GM19328 (cell line): Measurements from ENCODE around the gene NMNAT2.
"Not testable (repeated sequence)": the region's sequence is repeated elsewhere in the genome, so short reads cannot be mapped to it uniquely, and the experiment has no call there.

Experiments used
- ATAC-seq: cut with Tn5 transposase; IDR thresholded peaks from one replicate; pipeline ENCODE4 v1.9.1; 2021; ENCODE audit warnings: mild to moderate bottlenecking, moderate library complexity; ENCODE audit not compliant: unreplicated experiment

NMNAT2 gene

DNA sequence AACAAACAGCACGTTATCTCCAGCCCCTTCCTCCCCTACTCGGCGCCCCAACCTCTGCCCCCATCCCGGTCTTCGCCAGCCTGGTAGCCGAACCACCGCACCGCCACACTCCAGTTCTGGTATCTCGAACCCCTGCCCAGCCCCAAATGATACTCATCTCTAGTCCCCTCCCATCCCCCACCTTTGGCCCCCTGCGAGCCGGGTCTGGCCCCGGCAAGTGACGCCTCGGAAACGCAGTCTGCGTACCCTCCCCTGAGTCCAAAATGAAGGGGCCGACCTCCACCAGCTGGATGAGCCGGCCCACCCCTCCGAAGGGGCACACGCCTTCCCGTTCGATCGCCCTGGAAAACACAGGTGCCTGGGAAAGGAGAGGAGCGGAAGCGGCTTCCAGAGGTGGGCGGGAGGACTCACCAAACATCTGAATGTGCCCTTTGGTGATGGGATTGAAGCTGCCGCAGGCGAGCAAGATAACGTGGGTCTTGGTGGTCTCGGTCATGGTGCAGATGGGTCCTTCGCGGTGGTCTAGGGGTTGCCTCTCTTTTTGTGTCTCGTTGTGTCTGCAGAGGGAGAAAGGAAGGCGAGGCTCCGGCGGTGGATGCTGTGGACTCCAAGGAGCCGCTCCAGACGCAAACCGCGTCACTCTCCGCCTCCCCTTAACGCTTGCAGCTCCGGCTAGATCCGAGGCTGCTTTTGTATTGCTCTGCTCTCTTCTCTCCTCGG lies at the start of gene NMNAT2:
TSS of gene NMNAT2 (minus strand) at position 609 of the 720 bp plus-strand sequence. CDS start at position 496, 113 bp downstream.
- ATAC-seq = no peak

DNA sequence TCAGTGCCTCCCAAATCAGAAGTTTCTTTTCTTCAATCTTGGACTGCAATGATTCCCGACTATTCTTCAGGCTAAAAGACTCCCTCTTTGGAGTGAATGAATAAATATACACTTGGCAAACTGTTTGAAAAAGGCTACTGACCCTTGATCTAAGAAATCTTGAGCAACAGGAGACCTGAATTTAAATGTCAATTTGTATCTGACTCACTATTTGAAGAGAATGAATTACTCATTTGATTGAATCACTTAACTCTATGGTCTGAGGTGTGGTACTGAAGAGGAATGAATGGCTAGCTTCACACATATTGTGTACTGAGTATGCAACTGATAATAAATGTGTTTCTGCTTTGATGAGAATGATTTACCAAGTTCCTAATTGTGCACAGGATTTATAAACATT lies 49.5 kb upstream of the NMNAT2 start:
- ATAC-seq = no peak

DNA sequence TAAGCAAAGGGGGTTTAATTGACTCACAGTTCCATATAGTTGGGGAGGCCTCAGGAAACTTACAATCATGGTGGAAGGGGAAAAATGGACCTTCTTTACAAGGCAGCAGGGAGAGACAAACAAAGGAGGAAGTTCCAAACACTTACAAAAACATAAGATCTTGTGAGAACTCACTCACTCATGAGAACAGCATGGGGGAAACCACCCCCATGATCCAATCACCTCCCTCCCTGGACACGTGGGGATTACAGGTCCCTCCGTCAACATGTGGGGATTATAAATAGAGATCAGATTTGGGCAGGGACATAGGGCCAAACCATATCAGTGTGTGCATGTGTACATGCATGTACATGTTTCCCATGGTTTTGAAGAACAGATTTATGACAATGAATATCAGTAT lies 48.6 kb upstream of the NMNAT2 start:
- ATAC-seq = no peak

DNA sequence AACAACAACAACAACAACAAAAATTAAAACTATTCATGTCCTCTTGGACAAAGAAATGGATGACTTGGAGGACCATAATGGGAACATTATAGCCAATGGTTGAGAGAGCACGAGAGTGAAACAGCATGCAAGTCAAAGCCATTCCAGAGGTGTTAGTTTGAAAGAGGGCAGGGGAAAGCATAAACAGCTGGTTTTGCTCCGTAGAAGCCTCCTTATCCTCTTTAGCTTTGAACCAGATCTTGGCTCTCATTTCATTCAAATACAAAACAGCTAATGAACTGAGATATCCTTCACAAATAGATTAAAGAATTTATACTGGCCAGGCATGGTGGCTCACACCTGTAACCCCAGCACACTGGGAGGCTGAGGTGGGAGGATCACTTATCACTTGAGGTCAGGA lies 45.4 kb upstream of the NMNAT2 start:
- ATAC-seq = no peak

DNA sequence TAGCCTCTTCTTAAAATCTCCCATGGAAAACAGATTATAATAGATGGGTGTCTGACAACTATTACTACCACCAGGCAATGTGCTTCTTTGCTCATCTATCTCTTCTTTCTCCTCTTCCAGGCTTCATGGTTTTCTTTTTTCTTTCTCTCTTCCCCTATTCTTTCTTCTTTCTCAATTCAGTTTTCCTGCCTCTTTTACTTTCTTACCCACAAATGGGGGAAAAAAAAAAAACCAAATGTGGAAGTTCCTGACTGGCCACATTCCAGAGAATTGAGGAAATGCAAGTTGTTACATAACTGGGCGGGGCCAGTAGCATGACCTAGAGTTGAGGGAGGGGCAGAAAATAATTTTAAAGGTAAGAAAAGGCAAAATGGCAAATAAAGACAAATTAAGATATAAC lies 43.2 kb upstream of the NMNAT2 start:
- ATAC-seq = no peak

DNA sequence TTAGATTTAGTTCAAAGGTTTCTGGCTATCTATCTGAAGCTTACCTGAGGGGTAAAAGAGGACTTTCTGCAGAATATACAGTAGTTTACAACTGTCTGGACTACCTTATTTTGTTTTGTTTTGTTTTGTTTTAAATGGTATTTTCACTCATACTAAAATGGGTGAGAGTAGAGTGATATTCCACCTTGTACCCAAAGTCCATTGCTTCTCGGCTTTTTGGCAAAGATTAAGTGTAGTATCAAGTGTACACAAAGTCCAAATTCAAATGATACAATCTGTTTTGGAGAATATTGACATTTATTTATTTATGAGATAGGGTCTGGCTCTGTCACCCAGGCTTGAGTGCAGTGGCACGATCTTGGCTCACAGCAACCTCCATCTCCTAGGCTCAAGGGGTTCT lies 42.4 kb upstream of the NMNAT2 start:
- no peak for ATAC-seq

DNA sequence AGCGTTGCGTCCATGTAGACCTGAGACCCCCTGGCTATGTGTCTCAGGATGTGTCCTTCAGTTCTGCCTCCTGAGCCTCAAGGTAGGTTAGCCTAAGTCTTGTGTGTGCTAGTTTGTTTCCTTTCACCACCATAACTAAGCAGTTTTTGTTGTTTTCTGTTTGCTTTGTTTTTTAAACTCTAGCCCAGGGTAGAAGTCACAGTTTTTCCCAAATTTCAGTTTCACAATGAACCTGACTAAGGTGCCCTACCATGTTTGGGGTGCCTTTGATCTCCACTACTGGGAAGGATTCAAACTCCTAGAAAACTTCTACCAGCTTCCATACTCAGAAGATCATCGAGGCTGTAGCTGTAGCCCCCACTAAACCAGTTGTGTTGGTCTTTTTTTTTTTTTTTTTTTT lies 39.3 kb upstream of the NMNAT2 start:
- no peak for ATAC-seq

DNA sequence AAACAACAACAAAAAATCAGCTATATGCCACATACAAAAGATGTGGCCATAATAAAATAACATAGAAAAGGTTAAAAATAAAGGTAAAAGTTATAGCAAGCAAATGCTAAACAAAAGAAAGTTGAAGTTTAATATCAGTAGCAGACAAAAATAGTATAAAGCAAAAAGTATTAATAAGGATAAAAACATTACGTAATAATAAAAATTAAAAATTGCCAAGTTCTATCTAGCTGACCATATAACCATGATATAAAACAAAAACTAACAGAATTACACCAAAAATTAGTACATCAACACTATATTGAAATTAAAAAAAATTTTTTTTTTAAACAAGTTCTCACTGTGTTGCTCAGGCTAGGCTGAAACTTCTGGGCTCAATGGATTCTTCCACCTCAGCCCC lies 38.6 kb upstream of the NMNAT2 start:
- ATAC-seq = no peak

DNA sequence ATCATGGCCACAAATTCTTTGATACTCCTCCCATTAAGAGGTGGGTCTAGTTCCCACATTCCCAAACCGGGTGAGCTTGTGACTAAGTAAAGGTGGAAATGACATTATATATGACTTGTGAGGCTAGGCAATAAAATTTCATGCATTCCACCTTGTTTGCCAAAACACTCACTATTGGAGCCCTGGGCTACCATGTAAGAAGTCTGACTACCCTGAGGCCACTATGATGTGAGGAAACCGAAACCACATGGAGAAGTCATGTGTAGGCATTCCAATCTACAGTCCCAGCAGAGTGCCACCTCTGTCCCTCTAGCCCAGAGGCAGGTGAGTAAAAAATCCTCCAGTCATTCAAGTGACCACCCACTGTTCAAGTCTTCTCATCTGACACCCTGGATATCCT lies 36.2 kb upstream of the NMNAT2 start:
- ATAC-seq = no peak

DNA sequence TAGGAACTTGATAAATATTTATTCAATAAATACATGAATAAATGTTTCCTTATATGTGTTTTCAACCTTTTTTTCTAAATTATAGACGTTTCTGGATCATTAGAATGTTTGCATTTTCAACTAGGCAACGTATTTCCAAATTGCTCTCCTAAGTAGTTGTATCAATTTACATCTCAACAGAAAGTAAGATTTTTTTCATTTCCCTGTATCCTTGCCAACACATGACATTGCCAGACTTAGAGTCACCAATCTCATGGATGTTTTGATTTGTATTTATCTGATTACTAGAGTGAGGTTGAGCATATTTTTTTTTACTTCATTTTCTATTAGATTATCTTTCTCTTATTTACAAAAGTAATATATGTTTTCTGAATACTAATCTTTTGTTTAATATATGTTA lies 31.9 kb upstream of the NMNAT2 start:
- no peak for ATAC-seq

DNA sequence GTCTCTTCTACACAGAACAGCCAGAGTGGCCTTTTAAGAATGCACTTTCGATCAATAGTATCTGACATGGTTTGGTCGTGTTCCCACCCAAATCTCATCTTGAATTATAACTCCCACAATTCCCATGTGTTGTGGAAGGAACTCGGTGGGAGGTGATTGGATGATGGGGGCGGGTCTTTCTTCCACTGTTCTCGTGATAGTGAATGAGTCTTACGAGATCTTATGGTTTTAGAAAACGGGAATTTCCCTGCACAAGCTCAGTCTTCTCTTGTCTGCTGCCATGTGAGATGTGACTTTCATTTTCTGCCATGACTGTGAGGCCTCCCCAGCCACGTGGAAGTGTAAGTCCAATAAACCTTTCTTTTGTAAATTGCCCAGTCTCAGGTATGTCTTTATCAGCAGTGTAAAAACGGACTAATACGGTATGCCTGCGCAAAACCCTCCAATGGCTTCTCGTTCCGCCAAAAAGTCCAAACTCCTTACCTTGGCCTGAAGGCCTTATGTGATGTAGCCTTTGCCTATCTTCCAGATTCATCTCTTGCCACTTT lies 31.1 kb upstream of the NMNAT2 start:
- ATAC-seq = no peak

DNA sequence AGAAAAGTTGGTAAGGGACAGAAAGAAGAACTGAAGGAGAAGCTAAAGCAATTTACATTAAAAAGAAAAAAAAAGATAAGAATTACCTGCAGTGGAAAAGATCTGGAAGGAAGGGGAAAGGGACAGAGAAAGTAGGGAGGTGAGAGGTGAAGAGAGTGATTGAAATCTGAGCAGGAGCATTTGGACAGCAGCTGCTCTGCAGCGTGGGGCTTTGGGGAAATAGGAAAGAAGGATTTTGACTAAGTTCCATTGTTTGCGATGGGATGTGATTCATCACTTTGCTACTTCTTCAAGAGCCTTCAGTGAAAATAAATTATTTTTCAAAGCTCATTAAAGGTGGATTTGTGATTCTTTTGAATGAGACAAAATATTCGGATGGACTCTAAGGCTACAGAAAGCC lies 26.1 kb upstream of the NMNAT2 start:
- no peak for ATAC-seq

DNA sequence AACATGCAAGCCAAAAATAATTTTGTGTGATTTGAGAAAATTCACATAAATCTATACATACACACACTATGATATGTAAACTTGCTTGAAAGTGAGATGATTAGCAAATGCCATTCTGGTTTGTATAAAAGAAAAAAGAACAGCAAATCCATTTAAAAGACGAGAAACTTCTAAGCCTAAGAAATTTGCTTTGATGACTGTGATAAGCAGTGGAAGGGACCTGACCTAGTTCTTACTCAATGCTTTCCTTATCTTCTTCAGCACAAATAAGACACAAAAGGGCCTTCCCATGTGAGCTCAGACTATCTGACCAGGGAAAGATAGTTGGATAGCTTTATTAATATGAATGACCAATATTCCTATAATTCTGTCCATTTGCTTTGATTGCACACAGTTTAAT lies 25.3 kb upstream of the NMNAT2 start:
- no peak for ATAC-seq

DNA sequence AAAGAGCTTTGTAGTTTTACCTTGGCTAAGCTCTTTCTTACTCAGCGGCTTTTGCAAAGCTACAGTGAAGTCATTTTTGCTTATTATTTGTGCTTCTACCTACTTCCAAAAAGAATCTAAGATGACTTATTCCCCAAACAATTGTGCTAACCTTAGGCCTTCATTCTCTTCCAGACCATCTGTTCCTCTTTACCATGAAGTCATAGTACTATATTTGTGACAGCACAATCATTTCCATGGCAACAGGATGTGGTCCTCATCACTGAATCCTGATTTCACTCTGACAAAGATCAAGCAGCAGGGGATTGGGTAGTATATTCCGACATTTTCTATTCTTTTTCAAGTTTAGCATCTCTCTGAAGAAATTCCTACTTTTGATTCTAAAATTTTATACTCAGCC lies 24.8 kb upstream of the NMNAT2 start:
- no peak for ATAC-seq

DNA sequence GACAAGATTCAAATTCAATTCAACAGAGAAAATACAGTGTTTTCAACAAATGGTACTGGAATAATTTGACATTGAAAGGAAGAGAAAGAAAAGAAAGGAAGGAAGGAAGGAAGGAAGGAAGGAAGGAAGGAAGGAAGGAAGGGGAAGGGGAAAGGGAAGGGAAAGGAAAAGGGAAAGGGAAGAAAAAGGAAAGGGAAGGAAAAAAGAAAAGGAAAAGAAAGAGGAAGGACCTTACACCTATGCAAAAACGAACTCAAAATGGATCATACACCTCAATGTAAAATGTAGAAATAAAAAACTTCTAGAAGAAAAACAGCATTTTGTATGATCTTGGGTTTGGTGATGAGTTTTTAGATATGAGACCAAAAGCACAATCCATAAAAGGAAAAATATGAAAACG lies 19.9 kb upstream of the NMNAT2 start:
- no peak for ATAC-seq

DNA sequence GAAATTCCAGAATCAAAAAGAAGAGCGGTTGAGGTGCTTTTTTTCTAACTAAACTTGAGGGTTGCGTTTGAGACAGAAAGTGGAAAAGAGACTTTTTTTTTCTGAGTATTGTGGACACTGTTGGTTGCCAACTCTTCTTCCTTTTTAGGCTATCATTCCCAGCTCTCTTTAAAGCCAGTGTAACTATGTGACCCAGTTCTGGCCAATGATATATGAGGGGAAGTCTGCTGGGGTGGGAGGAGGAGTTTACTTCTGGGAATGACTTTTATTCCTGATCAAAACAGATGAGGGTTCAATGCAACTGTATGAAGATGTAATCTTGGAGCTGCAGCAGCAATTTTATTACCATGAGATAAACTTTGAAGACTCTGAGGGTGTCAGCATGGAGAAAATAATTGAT lies 17.3 kb upstream of the NMNAT2 start:
- ATAC-seq = no peak

DNA sequence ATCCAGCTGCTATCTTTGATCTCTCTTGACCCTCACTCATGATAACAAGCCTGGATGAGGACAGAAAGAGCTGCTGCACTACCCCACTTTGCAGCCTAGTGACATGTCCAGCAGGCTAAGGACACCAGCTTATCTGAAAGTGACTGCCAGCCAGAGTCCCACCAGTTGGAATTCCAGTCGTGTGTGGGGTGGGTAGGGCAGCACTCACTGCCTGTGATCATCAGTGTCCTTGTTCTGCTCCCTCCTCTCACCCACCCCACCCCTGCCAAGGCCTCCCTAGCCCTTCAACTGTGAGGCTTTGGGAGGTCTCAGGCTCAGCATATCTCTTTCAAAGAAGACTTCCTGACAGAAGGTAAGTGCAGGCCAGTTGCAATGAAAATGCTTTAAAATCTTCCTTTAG lies 15.5 kb upstream of the NMNAT2 start:
- ATAC-seq = no peak

DNA sequence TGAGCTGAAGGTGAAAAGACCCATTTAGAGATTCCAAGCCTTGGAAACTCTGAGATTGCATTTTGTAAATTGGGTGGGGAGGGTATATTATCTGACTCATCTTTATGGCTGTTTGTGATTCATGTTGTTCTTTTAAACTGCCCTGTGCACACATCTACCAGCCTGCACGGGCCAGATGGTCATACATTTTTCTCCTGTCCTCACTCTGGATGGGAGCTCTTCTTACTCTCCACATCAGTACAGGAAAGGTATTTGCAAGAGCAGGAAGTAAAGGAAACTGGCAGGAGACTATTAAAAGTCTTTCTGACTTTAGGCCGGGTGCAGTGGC lies 14.3 kb upstream of the NMNAT2 start:
- ATAC-seq = no peak

DNA sequence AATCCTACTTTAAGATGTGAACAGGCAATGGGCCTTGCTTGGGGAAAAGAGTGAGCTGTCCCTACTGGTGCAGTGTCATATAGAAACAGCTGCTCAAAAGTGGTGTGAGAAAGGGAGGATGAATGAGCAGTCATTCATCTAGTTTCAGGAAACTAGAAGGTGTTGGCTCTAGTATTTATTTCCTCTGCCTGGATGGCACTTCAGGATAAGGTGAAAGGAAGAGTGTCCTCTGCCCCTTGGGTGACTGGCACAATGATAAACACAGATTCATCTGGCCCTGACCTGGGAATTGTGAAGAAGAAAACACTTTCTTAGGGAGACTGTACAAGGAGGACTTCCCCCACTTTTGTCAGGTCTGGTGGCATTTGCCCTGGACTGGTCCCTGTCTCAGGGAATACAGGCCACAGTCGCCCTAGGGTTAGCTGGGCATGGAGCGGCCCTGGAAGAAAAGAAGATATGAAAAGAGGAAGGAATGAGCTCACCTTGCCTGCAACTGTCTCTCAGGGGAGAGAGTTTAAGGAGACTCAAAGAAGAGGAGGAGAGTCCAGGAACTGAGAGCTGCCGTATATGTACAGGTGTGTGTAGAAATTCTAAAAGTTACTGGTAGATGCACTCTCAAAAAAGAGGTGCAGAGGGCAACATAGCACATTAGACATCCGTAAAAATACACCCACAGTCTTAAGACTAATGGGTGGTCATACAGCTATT lies 13.8 kb upstream of the NMNAT2 start:
- ATAC-seq = no peak

DNA sequence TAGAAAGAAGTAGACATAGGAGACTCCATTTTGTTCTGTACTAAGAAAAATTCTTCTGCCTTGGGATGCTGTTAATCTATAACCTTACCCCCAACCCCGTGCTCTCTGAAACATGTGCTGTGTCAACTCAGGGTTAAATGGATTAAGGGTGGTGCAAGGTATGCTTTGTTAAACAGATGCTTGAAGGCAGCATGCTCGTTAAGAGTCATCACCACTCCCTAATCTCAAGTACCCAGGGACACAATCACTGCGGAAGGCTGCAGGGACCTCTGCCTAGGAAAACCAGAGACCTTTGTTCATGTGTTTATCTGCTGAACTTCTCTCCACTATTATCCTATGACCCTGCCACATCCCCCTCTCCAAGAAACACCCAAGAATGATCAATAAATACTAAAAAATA lies 9.4 kb upstream of the NMNAT2 start:
- not testable (repeated sequence) for ATAC-seq

DNA sequence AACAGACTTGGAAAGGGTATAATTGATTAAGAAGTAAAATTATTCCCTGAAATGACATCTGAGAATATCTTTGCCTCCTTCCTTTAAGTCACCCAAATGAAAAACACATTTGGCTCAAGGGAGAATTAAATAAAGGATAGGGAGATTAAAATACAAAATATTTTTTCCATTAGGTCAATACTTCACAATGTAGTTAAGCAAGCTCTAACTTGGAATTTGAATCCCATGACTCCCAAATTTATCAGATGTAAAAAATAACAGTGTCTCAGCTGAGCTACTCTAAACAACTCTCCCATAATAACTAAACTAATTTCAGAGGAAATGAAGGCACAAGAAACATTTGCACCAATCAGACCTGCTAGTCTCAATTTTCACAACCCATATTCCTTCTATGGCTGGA lies 6.5 kb upstream of the NMNAT2 start:
- no peak for ATAC-seq

DNA sequence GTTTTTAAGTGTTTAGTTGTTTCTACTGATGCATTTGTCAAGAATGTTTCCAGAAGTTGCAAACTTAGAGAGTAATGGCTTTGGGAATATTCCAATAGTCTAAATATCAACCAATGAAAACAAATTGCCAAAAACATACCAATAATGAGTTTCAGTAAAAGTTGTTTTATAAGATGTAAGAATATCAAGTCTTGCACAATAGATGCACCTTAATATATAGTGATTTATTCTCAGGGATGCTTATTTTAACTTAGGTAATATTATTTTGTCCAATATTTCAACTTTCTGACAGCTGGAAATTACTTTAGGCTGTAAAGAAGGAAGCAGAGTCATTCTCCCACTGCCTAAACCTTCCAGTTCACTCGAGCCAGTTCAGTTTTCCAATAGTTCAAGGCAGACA lies 5.4 kb upstream of the NMNAT2 start:
- no peak for ATAC-seq

DNA sequence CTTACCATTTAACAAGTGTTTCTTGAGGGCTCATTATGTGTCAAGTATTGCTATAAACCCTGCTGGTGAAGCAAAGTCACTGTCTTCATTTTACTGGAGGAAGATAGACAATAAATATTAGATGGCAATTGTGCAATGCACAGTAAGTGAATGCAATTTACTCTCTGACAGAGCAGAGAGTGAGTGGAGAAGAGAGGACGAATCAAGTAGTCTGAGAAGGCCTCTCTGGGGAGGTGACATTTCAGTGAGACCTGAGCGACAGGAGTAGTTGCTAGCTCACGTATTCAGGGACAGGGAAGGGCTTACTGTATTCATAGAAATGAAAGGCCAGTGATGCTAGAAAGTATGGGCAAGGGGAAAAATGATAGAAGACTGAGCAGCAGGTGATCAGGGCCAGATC lies 1.2 kb upstream of the NMNAT2 start:
- no peak for ATAC-seq
